GM18907 (cell line): ENCODE data around the gene TAF3.

Experiments used
- ATAC-seq: cut with Tn5 transposase; IDR thresholded peaks from one replicate; pipeline ENCODE4 v1.9.1; 2021; ENCODE audit warnings: mild to moderate bottlenecking, moderate library complexity; ENCODE audit not compliant: unreplicated experiment

Gene TAF3

DNA sequence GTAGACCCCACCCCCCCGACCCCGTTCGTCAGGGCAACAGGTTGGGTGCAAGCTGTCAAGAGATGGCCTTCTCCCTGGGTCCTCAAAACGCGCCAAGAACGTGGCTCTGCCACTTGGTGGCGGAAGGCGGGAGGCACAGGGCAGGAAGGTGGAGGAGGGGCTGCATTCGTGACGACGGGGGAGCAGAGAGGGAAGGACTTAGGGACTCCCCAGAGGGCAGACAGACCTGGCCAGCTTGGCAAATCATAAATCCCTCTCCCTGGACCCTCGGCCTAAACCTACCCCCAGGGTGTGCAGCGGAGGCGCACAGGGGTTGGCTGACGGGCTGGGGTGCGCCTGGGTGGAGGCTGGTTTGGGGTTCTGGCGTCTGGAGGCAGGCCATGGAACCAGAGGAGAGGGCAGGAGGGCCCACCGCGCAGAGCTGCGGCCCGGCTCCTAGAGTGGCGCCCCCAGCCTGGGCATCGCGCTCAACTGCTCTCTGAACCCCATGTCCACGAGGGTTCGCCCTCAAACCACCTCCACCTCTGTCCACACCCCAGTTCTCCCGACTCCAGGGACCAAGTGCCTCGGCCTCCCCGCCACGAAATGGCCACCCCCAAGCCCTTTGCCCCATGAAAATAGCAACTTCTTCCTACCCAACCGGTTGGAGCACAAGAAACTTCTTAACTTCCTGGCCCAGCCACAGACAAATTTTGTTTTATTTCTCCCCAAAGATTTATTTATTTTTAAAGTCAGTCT is 225.4 kb downstream of the TAF3 start:
- no peak for ATAC-seq

DNA sequence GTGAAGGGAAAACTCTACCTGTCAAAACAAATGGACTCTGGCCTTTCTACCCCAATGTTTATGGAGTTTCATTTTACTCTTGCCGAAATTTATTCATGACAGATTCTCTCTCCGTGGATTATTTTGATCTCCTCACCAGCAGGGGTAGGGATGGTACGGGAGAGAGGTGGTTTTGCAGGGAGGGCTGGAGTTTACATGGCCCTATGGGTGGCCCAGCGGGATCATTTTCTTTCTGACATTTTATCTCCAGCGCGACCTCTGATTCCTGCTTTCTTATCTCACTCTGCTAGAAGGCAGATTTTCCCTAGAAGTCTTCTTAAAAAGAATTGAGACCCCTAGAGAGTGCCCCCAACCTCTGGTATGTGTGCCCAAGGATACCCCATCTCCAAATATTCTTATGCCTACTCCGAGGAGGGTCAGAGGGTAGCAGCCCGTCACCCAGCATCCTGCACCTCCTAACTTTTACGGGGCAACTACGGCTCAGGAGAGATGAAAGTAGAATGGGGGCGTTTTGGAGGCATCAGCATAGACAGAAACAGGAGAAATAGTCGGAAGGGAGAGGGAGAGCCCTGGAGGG is 226.1 kb downstream of the TAF3 start:
- no peak for ATAC-seq

DNA sequence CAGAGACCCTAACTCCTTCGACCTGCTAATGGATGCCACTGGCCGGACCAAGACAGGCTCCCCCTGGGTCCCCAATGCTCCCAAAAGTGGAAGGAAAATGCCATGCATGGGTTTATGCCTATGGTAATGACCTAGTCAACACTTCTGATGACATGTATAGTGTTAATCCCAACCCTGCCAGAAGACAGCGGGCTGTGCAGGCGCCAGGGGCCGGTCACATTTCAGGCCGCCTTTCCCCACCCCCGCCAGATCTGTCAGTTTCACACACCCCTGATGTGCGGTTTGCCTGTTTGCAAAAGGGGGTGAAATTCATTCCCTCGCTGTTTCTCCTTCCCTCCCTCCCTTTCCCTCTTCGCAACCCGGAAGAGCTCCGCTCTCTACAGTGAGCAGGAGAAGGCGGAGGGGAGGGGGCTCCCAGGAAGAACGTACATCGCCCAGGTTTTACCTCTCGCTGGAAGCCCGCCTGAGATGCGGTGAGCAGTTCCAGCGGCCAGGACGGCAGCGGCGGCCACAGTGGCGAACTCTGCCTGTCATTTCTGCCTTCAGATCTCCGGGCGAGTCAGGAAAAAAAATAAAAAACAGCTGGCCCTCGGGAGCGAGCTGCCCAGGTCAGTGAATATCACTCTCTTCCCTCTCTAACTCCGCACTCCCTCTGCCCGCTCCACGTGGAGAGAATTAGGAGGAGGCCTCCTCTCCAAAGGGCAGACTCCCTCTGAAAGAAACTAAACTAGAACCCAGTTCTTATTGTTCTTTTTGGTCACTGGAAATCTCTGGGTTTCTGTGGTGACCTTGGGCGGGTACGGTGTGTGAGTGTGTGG is 226.8 kb downstream of the TAF3 start:
- ATAC-seq: no peak

DNA sequence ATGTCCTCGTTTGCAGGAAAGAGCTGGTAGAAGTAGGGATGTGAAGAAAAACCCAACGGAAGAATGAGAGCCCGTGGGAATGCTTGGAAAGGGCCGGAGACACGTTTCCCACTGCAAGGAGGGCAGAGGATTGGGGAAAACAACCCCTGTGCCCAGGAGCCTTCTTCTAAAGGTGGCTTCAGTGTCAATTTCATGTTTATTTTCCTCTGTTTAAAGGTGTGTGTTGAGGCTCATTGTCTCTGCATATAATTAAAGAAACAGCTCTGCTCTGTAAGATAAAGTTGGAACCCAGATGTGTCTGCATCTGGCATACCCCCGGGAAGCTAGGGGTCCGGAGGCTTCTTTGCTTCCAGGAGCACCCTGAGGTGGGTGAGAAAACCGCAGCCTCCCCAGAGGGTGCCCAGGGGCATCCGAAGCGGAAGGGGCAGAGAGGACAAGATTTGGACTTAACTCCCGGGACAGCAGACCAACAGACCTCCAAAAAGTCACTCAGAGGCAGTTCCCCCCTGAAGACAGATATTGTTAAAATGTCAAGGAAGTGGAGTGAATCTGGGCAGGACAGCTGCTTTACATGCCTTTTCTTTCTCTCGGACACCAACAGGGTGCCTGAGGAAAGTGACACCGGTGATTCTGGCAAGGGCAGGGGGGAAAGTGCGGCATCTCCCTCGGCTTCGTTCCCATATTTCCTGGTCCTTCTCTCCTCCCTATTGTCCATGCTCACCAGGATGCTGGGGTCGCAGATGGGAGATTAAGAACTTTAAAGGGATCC is 227.6 kb downstream of the TAF3 start:
- no peak for ATAC-seq

DNA sequence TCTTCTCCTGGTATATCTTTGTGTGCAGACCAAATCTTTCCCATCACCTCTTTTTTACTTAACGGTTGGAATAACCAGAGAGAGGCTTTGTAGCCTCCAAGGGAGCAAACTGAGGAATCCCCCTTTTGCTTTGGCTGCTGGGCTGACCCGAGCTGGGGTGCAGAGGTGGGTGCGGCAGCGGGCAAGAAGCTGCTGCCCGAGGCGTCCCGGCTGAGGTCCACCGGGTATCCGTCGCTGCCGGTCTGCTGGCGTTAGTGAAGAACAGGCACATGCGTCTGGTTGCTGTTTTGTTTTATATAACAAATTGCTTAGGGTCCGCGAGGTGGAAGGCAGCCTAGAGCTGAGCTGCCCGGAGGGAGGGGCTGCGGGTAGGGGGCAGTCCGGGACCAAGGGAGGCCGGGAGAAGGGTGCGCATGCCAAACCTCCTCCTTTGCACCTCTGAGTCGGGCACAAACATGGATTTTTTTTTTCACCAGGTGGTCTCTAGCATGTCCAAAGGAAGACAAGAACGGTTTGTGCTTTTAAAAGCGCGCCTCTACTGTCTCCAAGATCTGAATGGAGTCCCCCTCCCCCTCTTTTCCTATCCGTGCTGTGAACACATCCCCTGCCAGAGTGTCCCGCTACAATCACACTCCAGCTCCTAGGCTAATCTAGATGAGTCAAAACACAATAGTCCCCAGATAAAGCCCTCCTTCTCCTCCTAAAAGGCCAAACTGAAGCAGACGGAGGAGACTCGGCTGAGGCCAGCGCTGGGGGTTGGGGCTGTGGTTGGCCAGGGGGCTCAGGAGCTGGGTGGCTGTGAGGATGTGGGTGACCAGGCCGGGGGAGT is 229.4 kb downstream of the TAF3 start:
- ATAC-seq: no peak

DNA sequence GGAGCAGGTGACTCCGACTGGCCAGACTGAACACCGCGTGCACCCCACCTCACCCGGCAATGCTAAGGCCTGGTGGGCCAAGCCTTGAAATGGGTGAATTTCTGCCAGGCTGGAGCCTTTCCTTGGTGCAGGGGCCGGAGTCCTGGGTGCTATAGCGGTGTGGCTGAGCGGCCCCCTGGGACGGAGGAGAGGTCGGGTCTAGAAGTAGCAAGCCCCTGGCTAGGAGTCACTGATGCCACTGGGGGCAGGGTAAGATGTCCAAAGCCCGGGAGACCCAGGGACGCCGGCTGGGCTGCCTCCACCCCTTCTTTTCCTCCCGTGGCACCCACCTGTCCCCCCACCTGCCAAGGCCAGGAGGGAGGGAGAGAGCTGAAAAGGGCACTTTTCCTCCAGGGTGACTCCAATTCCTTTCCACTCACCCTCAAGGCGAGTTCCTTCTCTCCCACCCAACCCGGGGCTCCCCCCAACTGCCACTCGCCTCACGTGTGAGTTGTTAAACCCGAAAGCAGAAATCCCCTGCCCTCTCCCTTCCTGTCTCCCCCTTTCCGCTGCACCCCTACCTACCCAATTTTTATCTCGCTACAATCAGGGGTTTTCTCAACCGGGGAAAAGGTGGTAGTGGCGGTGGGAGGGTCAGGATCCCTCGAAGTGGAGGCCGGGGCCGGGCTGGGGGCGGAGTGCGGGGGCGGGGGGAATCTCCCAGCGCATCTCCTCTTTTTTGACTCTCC is 230.1 kb downstream of the TAF3 start:
- no peak for ATAC-seq

DNA sequence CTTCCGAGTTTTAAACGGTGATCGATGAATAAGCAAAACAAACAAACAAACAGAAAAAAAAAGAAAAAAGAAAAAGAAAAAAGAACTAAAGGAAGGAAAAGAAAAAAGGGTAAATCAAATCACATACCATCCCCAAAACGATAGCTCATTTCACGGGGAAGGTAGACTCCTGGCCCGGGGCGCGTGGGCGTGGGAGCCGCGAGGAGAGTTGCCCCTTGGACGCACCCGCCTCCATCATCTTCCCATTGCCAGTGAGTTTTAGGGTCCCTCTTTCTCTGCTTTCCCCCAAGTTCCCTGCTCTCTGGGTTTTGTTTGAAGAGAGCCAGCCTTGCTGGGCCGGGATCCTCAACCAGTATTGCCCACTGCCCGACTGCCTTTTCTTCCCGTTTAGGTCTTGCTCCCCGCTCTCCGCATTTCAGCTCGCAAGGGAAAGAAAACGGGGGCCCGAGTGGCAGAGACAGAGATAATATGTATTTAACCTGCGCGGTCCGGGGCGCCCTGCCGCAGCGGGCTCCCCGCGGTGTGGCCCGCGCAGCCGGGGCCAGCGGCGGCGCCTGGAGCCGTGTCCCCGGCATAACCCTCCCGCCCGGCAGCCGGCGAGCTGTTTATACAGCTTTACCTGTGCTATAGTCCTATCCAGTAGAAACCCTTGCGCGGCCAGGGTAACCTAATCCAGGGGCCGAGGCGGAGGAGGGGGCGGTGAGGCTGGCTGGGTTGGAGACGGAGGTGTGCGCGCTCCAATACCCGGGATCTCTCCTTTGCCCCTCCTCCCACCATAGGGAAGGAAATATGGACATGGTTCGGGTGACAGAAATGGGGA is 230.9 kb downstream of the TAF3 start:
- no peak for ATAC-seq

DNA sequence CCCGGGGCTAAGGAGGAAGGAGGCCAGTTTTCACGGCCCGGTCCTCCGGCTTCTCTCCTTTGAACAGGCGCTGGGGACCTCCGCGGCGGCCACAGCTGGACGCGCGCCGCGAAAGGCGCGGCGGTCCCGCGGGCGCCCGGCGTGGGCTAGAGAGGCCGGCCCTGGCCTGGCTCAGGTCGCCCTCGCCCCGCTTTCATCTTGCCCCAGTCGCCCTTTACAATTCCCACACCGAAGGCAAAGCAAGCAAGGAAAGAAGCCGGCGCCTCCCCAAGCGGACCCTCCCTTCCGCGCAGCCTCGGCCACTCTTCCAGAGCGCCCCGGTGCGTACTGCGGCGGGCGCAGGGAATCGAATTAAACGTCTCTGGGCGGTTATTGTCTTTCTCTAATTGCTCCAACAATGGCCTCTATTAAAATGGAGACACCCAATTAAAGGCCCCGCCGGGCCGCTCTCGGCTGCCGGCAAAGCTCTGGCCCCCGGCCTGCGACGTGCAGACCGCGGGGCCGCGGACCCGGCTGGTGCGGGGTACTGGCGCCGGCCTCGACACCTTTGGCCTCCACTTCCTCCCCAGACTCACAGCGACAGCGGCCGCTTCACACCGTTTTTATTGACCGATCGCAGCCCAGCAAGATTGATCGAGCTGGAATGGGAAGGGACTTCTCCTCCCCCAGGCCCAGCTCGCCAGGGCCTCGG is 231.7 kb downstream of the TAF3 start:
- no peak for ATAC-seq

DNA sequence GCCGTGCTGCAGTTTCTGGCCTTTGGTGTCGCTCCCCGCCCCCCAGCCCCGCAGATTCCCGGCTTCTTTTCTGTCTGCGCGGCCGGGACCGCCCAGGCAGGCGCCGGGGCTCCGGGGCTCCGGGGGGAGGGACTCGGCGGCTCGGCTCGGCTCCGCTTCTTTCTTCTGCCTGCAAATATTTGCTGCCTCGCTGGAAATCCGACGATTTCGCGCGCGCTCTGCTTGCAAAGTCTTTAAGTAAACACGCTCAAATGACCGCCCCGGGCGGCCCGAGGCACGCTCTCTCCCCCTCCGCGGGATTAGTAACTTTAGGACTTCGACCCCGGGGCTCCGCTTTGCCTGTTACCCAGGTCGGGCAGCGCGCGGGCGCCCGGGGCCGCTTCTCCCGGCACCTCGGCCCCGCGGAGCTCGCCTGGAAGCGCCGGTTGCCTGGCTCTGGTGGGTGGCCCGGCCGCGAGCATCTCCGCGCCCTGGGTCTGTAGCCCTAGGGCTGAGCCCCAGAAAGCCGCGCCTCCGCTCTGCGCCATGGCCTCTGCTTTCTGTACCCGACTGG is 232.3 kb downstream of the TAF3 start:
- no peak for ATAC-seq

DNA sequence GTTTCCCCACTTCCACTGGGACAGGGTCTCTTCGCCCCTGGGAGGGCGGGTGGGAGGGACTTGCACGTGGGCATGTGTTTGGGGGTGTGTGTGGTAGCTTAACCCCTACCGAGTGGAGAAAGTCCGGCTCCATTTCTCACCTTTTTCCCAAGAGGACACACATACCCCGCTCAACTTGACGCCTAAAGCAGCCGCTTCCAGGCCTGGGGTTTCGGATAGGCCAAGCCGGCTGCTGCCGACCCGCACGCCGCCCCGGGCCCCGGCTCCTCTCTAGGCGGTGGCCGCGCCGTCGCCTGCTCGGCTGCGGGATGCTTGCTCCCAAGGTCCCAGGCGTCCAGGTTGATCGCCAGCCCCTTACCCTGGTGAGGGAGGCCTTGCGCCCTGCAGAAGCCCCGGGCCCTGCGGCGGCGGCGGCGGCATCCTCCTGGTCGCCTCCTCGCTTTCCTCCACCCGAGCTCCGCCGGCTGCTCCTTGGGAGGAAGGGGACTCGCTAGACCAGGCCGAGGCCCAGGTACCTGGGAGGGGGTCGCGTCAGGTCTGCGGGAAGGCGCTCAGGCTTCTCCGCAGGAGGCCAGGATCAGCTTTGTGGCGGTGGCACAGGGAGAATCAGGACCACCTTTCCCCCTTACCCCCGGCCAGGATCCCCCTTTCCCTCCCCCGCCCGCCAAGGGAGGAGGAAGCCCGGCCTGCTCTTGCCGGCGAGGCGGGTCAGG is 233.0 kb downstream of the TAF3 start:
- ATAC-seq: no peak

DNA sequence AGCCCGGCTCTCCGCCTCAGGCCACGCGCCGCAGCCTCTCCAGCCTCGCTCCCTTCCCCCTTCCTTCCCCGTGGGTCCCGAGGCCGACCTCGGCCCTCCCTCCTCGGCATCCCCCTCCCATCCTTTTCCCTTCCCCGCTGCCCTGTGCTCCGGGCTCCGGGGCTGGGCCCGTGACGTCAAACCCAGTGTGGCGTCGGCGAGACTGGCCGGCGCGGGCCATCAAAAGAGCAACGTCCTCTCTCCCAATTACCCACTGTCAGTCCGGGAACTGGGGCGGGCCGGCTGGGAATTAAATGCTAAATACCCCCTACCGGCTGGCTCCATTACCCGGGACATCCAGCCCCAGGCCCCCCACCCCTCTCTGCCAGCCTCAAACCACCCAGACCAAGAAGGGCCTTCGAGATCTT is 233.5 kb downstream of the TAF3 start:
- ATAC-seq: no peak

DNA sequence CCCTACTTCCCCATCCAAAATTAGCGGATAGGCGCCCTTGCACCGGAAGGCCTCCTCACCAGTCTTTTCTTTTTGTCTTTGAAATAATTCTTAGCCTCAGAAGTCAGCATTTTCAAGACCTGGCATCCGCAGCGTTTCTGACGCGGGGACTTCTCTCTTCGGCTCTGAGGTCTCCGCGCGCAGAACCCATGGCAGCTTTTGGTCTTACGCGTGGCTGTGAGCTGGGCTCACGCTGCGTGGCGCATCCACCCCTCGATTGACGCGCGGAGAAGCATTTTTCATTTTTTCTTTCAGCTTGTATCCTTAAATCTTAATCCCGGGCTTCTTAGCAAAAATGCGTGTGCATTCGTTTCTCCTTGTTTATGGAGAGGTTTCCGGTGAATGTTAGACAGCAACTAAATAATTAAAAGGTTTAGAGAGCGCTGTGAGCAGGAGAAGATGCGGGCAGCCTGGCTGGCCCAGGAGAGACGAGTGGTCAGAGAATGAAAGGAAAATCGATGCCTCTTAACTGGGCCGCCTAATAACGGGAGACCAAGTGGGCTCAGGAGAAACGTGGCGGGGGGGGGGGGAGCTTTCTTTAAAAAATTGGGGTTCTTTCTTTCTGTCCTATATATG is 234.1 kb downstream of the TAF3 start:
- no peak for ATAC-seq

DNA sequence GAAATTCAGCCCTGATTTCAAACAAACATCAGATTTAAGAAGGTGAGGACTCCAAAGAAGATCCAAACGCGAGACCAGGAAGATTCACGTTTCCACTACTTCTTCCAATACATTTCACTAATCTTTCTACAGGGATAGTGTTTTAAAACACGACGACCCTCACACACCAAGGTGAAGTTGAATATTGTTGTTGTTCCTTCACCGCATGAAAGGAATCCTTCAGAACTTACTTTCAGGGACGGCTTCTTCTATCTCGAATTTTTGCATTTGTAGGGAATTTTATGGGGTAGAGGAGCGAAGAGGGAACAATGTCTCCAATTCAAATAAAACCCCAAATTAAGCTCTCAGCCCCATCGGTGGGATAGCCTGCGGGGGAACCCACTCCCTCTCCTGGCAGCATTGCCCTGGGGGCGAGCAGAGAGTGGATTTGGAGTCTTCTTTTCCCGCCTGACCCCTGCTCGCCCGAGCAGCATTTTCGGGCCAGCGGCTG is 234.7 kb downstream of the TAF3 start:
- ATAC-seq: no peak

DNA sequence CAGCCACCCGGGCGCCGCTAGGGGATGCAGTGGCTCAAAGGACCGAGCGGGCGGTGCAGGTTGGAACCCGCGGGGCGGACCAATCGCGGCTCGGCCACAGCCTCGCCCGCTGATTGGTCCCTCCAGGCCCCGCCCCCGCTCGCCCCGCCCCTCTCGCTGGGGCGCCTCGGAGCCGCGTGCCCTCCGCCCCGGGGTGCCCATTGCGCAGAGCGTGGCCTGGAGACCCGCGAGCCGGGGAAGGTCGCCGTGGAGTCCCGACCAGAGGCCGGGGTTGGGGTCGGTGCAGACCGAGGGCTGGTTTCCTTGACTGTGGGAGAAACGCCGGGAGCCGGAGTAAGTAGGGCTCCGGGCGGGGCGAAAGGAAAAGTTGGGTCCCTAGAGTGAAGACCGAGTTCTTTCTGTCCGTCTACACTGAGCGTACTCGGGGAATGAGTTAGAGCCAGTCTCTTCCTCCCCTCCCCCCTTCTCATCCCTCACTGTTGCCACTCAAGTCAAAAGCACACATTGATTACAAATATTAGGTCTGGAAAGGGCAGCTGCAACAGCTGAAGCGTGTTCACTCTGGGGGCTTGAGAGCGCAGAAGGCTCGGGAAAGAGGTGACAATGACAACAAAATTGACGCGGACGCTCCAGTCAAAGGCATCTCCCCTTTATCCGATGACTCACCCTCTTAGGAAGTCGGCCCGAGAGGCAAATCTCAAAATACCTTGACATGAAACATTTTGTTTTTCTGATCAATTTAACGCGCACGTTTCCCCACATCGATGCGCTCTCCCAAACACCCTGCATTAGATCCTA is 235.3 kb downstream of the TAF3 start:
- ATAC-seq: peak; percentile 64

DNA sequence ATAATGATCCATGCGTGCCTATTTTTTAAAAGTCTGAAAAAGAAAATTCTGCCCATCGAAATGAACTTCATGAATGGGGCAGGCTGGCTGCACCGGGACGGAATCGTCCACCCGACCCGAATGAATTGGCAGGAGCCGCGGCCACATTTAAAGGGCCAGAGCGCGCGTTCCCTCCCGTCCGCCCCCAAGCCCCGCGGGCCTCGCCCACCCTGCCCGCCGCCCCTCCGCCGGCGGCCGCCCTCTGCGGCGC is 235.9 kb downstream of the TAF3 start:
- ATAC-seq: peak; percentile 4
